Lower leg skin (tissue), 3 donors: Measurements from ENCODE around the gene DTNA.
"Not testable (repeated sequence)": the region's sequence is repeated elsewhere in the genome, so short reads cannot be mapped to it uniquely, and the experiment has no call there.

Source experiments
- CTCF ChIP-seq, 3 donors: fragments of 450-650 bp; IDR thresholded peaks; one replicate each; pipeline ENCODE4 v1.5.1; 2016; ENCODE audit warnings: antibody characterized with exemption in 3 of 3, mild to moderate bottlenecking in 3 of 3, moderate library complexity in 2 of 3
- POLR2A ChIP-seq, 2 donors: fragments of 450-650 bp; IDR thresholded peaks; one replicate each; pipeline ENCODE4 v1.6.1; 2016 to 2017; ENCODE audit warnings: antibody characterized with exemption in 2 of 2, mild to moderate bottlenecking in 1 of 2, moderate library complexity in 1 of 2

- not testable (repeated sequence) for TF ChIP-seq CTCF, POLR2A (IDR thresholded peaks at IDR 0.05)
Measured at GRCh38 chr18:34734526-34734925, 24.4 kb downstream of the DTNA start.
